GM23338 (cell line): ENCODE data around the gene TASOR2. TPM values are rescaled to one million over a fixed set of nuclear protein-coding genes. Genes with fewer than 3 reads are reported as not detected.

Source experiments
- ATAC-seq: fragments of 200-7000 bp; cut with Tn5 transposase; 3 replicates; pipeline ENCODE4 v1.9.1; 2020
- DNase-seq: peaks from one replicate; pipeline ENCODE4 v3.0.0-alpha.2; 2015; ENCODE audit warnings: low spot score
- H2AFZ ChIP-seq: fragments of 200-600 bp; sonication (generic); 2 replicates; pipeline ENCODE4 v1.8.0; 2016; ENCODE audit warnings: antibody characterized with exemption, mild to moderate bottlenecking, moderate library complexity
- H3F3A ChIP-seq: fragments of 200-600 bp; sonication (generic); replicated peaks from 2 replicates; pipeline ENCODE4 v1.8.0; 2017; ENCODE audit warnings: antibody characterized with exemption, mixed run types, low read depth
- H3K27ac ChIP-seq: fragments of 200-600 bp; sonication (generic); 2 replicates; pipeline ENCODE4 v1.6.1; 2016; ENCODE audit warnings: low read depth
- H3K27me3 ChIP-seq: fragments of 200-600 bp; sonication (generic); 2 replicates; pipeline ENCODE4 v1.8.0; 2016; ENCODE audit warnings: mild to moderate bottlenecking, mixed run types, moderate library complexity; ENCODE audit not compliant: insufficient read depth
- H3K36me3 ChIP-seq: fragments of 200-600 bp; sonication (generic); 2 replicates; pipeline ENCODE4 v1.8.0; 2016; ENCODE audit warnings: mild to moderate bottlenecking; ENCODE audit not compliant: insufficient read depth
- H3K4me1 ChIP-seq: fragments of 200-600 bp; sonication (generic); 2 replicates; pipeline ENCODE4 v1.8.0; 2016; ENCODE audit warnings: mild to moderate bottlenecking, moderate library complexity; ENCODE audit not compliant: insufficient read depth
- H3K4me2 ChIP-seq: fragments of 200-600 bp; sonication (generic); 2 replicates; pipeline ENCODE4 v1.7.1; 2017; ENCODE audit warnings: mixed run types
- H3K4me3 ChIP-seq: fragments of 200-600 bp; sonication (generic); 2 replicates; pipeline ENCODE4 v1.6.1; 2016; ENCODE audit warnings: mixed run types
- H3K79me2 ChIP-seq: fragments of 200-600 bp; sonication (generic); replicated peaks from 2 replicates; pipeline ENCODE4 v1.8.0; 2017; ENCODE audit warnings: mild to moderate bottlenecking; ENCODE audit not compliant: insufficient read depth
- H3K9me2 ChIP-seq: fragments of 200-600 bp; sonication (generic); 2 replicates; pipeline ENCODE4 v1.8.0; 2017; ENCODE audit not compliant: insufficient read depth
- H4K20me1 ChIP-seq: fragments of 200-600 bp; sonication (generic); replicated peaks from 2 replicates; pipeline ENCODE4 v1.8.0; 2017; ENCODE audit warnings: mild to moderate bottlenecking; ENCODE audit not compliant: insufficient read depth
- H3K27ac Mint-ChIP-seq: 2 replicates; pipeline ENCODE4 v1.8.0; 2020; ENCODE audit warnings: inconsistent platforms, mild to moderate bottlenecking, moderate library complexity, mixed read lengths
- H3K27me3 Mint-ChIP-seq: 3 replicates; pipeline ENCODE4 v1.8.0; 2022; ENCODE audit warnings: low read depth, mild to moderate bottlenecking, moderate library complexity, mixed read lengths, inconsistent platforms; ENCODE audit not compliant: insufficient read depth, poor library complexity
- H3K36me3 Mint-ChIP-seq: 3 replicates; pipeline ENCODE4 v1.8.0; 2021; ENCODE audit warnings: low read depth, mild to moderate bottlenecking, inconsistent platforms, moderate library complexity, mixed read lengths
- H3K4me1 Mint-ChIP-seq: 3 replicates; pipeline ENCODE4 v1.8.0; 2020; ENCODE audit warnings: mild to moderate bottlenecking, inconsistent platforms, mixed read lengths
- H3K4me3 Mint-ChIP-seq: 3 replicates; pipeline ENCODE4 v1.8.0; 2021; ENCODE audit warnings: moderate library complexity, mild to moderate bottlenecking, inconsistent platforms, mixed read lengths
- H3K9me3 Mint-ChIP-seq: 3 replicates; pipeline ENCODE4 v1.8.0; 2020; ENCODE audit warnings: moderate library complexity, mild to moderate bottlenecking, inconsistent platforms, mixed read lengths
- CTCF ChIP-seq, 2 experiments: fragments of 200-600 bp in 1 of 2; sonication (generic) in 1 of 2; conservative IDR thresholded peaks; 2 replicates each; pipeline versions ENCODE4 v1.5.1 to v1.6.1; 2016 to 2017; ENCODE audit warnings: antibody characterized with exemption in 2 of 2, low read depth in 2 of 2, mild to moderate bottlenecking in 2 of 2, moderate library complexity in 1 of 2
- EZH2 ChIP-seq: fragments of 200-600 bp; sonication (generic); IDR thresholded peaks from one replicate; pipeline ENCODE4 v1.8.0; 2017; ENCODE audit warnings: antibody characterized with exemption, mild to moderate bottlenecking, low read depth; ENCODE audit not compliant: unreplicated experiment
- STAT1 ChIP-seq: IDR thresholded peaks from one replicate; pipeline ENCODE4 v1.6.1; 2016; ENCODE audit warnings: antibody characterized with exemption; ENCODE audit not compliant: unreplicated experiment
- ZNF114 ChIP-seq: fragments of 250-450 bp; sonication (Bioruptor Pico); IDR thresholded peaks from 2 replicates; pipeline ENCODE4 v1.5.0; 2020; ENCODE audit warnings: mild to moderate bottlenecking, moderate library complexity
- ZNF331 ChIP-seq: fragments of 250-450 bp; sonication (Bioruptor Pico); IDR thresholded peaks from 2 replicates; pipeline ENCODE4 v1.5.0; 2020; ENCODE audit warnings: low read depth, mild to moderate bottlenecking, moderate library complexity
- polyA plus RNA-seq: library from polyadenylated mRNA; unstranded; fragments of >200 nt; fragmentation: Nextera tagmentation; extraction: Ambion mirVana; gene quantifications from 2 replicates; pipeline ENCODE4 v1.2.1, GENCODE V29; 2016
- total RNA-seq: library from RNA; depleted of rRNA; stranded (reverse); fragments of >200 nt; shearing (Covaris generic); gene quantifications from 2 replicates; pipeline ENCODE4 v1.2.3, GENCODE V29; 2014
- TF ChIP-seq, protein P1 (sequence below): fragments of 250-450 bp; sonication (Bioruptor Pico); IDR thresholded peaks from 2 replicates; pipeline ENCODE4 v1.5.0; 2020; ENCODE audit warnings: mild to moderate bottlenecking, moderate library complexity

TASOR2 gene
- total and polyA plus RNA-seq, 2 experiments from 2014 or later: 45.2 to 110 TPM

- Histone ChIP-seq H3K4me2 (no peak overlapping the region), H3K79me2 (no peaks in the 10 kb centered on the region), H3K27ac (no peak overlapping the region), H4K20me1 (no peaks in the 10 kb centered on the region), H3K4me3 (no peak overlapping the region), H3F3A (no peaks in the 10 kb centered on the region), H3K36me3 (no peaks in the 10 kb centered on the region), H3K9me2 (no peaks in the 10 kb centered on the region), H3K27me3 (no peaks in the 10 kb centered on the region), H2AFZ (no peak overlapping the region), H3K4me1 (no peaks in the 10 kb centered on the region)
- no peaks in the 10 kb centered on the region for H3K4me1 Mint-ChIP-seq
- no peak overlapping the region for H3K4me3 Mint-ChIP-seq
- H3K9me3 Mint-ChIP-seq: no peaks in the 10 kb centered on the region
- H3K27ac Mint-ChIP-seq: no peak overlapping the region
- DNase-seq: no peak
- H3K36me3 Mint-ChIP-seq: peaks cover 43% of the 10 kb centered on the region
- ATAC-seq: no peak
- peaks cover 14% of the 10 kb centered on the region for H3K27me3 Mint-ChIP-seq
- TF ChIP-seq ZNF331 (CRISPR knock-in tag): no peak
- TF ChIP-seq, protein P1, sequence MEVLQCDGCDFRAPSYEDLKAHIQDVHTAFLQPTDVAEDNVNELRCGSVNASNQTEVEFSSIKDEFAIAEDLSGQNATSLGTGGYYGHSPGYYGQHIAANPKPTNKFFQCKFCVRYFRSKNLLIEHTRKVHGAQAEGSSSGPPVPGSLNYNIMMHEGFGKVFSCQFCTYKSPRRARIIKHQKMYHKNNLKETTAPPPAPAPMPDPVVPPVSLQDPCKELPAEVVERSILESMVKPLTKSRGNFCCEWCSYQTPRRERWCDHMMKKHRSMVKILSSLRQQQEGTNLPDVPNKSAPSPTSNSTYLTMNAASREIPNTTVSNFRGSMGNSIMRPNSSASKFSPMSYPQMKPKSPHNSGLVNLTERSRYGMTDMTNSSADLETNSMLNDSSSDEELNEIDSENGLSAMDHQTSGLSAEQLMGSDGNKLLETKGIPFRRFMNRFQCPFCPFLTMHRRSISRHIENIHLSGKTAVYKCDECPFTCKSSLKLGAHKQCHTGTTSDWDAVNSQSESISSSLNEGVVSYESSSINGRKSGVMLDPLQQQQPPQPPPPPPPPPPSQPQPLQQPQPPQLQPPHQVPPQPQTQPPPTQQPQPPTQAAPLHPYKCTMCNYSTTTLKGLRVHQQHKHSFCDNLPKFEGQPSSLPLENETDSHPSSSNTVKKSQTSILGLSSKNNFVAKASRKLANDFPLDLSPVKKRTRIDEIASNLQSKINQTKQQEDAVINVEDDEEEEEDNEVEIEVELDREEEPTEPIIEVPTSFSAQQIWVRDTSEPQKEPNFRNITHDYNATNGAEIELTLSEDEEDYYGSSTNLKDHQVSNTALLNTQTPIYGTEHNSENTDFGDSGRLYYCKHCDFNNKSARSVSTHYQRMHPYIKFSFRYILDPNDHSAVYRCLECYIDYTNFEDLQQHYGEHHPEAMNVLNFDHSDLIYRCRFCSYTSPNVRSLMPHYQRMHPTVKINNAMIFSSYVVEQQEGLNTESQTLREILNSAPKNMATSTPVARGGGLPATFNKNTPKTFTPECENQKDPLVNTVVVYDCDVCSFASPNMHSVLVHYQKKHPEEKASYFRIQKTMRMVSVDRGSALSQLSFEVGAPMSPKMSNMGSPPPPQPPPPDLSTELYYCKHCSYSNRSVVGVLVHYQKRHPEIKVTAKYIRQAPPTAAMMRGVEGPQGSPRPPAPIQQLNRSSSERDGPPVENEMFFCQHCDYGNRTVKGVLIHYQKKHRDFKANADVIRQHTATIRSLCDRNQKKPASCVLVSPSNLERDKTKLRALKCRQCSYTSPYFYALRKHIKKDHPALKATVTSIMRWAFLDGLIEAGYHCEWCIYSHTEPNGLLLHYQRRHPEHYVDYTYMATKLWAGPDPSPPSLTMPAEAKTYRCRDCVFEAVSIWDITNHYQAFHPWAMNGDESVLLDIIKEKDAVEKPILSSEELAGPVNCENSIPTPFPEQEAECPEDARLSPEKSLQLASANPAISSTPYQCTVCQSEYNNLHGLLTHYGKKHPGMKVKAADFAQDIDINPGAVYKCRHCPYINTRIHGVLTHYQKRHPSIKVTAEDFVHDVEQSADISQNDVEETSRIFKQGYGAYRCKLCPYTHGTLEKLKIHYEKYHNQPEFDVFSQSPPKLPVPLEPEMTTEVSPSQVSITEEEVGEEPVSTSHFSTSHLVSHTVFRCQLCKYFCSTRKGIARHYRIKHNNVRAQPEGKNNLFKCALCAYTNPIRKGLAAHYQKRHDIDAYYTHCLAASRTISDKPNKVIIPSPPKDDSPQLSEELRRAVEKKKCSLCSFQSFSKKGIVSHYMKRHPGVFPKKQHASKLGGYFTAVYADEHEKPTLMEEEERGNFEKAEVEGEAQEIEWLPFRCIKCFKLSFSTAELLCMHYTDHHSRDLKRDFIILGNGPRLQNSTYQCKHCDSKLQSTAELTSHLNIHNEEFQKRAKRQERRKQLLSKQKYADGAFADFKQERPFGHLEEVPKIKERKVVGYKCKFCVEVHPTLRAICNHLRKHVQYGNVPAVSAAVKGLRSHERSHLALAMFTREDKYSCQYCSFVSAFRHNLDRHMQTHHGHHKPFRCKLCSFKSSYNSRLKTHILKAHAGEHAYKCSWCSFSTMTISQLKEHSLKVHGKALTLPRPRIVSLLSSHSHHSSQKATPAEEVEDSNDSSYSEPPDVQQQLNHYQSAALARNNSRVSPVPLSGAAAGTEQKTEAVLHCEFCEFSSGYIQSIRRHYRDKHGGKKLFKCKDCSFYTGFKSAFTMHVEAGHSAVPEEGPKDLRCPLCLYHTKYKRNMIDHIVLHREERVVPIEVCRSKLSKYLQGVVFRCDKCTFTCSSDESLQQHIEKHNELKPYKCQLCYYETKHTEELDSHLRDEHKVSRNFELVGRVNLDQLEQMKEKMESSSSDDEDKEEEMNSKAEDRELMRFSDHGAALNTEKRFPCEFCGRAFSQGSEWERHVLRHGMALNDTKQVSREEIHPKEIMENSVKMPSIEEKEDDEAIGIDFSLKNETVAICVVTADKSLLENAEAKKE (CRISPR knock-in tag): no peak
- no peak for TF ChIP-seq ZNF114 (CRISPR knock-in tag)
- no peak for TF ChIP-seq STAT1
- no peak for TF ChIP-seq CTCF (conservative IDR thresholded peaks at IDR 0.05; ENCODE audit: low read depth in 2 of 2)
- no peak for TF ChIP-seq EZH2
Measured at GRCh38 chr10:5645944-5646617, 38.6 kb upstream of the TASOR2 start.
